AG08395 (cell line): ENCODE data around the gene MLYCD.

Experiments used
- DNase-seq: peaks from one replicate; pipeline ENCODE4 v3.0.0; 2012; ENCODE audit warnings: mixed read lengths, low spot score

Gene MLYCD

DNA sequence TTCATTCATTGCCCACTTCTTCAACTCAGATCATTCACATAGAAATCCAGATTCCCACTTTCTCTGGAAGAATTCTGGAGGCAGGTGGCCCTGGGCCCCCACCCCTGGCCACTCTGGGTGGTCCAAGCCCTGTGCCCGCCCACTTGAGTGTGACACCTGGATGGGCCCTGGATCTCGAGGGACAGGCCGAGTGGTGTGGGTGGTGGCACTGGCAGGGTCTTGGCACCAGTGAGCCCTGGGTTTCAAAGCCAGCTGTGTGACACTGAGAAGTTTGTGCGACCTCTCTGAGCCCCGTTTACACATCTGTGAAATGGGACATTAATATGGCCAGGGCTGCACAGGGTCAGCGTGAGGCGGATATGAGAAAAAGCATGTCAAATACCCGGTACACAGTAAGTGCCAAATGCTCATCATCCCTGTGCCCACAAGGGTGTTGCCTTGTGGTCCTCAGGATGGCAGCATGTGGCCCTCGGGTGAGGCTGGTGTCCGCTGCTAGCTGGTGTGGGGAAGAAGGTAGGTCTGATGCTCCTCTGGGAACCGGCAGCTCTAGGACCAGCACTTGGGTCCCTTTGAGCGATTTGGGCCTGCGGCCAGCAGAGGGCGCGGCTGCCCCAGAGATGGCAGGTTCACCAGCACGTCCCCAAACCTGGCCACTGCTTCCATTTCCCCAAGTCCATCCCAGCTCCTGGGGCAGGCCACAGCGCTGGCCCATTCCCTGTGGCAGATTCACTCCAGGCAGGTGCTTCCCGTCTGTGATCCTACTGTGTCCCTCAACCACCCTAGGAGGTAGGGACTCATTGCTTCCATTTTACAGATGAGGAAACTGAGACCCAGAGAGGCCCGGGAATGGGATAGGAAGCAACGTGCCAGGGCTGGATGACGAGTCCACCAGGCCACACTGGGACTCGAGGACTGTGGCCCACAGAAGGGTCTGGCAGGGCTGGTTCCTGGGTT, 57.7 kb downstream of the MLYCD start:
- peak; percentile 73 for DNase-seq

DNA sequence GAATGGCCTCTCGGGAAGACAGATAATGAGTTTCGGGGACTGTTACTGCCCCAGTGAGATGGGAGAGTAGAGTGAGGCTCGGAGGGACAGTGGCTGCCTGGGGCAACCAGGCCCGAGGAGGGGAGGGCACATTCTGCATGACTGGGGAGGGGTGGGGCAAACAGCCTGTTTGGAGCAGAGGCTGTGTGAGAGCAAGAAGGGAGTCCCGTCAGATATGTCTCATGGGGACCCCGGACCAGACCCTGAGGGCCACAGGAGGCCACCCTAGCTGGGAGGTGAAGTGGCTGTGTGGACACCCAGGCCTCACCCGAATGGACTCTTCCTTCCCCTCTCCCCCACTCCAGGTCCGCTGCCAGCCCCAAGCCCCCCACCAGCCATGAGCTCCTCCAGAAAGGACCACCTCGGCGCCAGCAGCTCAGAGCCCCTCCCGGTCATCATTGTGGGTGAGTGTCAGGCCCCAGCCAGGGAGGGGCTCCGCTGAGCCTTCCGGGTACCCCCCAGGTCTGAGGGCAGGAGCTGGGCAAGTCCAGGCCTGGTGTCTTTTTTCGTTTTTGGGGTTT, 58.5 kb downstream of the MLYCD start:
- no peak for DNase-seq

DNA sequence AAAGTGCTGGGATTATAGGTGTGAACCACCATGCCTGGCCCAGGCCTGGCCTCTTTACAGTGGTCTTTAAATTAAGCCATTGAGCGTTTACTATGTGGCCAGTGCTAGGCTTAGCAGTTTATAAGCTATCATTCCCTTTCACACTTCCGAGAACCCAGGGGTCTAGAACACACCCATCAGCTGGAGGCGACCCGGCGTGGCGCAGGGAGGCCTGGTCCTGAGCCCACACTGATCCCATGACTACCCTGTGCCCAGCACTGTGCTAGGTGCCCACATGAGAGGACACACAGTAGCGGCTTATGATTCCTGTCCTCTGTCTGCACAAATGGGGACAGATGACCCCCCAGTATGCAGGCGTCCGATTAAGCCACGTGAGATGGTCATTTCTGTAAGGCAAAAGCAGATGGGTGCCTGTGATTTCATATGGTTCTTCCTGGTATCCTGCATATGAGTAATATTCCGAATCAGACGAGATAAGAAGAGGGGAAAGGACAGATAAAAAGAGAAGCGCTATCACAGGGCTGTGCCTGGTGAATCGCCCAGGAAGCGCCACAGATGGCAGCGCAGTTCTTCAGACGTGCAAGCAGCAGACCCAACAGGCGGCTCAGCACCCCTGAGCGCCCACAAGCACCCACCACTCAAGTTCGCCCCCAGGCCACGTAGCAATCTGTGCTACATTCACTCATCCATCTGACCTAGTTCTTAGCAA, 59.4 kb downstream of the MLYCD start:
- DNase-seq, result no peak

DNA sequence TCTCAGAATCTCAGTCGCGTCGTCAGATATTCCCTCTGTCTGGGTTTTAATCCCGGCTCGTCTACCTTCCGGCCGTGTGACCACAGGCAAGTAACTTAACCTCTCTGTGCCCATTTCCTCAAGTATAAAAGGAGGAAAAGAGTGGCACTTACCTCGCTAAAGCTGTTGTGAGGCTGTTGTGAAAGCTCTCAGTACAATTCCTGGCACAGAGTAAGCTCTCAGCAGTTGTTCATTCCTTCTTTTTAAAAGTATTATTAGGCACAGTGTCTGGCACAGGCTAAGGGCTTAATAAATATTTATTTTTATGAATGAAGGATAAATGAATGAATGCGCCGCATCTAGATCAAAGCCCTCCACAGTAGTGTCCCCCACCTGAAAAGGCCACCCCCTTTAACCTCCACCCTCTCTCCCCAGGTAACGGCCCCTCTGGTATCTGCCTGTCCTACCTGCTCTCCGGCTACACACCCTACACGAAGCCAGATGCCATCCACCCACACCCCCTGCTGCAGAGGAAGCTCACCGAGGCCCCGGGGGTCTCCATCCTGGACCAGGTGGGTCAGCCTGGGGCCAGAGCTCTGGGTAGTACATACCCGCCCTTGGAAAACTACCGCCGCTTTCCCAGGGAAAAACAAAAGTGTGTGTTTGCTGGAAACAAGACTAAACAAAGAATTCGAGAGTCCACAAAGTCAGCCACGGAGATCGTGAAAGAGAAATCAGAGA, 60.1 kb downstream of the MLYCD start:
- DNase-seq, result no peak

DNA sequence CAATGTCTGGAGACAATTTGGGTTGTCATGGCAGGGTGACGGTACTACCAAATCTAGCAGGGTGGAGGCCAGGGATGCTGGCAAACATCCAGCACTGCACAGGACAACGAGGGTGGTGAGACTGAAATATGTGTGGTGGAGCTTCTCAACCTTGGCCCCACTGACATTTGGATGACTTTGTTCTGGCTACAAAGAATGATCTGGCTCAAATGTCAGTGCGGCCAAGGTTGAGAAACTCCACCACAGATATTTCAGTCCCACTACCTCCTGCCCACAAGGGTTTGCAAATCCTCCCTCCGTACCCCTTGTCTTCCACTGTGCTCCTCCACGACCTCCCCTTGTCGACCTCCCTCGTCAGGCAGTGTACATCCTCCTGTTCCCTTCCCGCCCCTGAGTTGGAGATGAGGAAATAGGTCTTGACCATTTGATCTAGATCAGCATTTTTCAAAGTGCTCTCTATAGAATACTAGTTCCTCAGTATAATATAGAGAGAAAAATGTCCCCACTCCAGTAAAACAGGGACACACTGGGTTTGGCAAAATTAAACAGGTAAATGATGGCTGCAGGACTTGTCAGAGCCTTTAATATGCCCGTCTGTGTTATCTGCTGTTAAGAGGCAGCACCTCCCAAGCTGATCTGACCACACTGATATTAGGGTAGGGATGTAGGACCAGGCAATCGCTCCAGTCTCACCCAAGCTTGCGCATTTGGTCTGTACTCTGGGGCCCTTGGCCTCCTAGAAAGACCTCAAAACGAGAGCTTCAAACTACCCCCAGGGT, 60.9 kb downstream of the MLYCD start:
- no peak for DNase-seq

DNA sequence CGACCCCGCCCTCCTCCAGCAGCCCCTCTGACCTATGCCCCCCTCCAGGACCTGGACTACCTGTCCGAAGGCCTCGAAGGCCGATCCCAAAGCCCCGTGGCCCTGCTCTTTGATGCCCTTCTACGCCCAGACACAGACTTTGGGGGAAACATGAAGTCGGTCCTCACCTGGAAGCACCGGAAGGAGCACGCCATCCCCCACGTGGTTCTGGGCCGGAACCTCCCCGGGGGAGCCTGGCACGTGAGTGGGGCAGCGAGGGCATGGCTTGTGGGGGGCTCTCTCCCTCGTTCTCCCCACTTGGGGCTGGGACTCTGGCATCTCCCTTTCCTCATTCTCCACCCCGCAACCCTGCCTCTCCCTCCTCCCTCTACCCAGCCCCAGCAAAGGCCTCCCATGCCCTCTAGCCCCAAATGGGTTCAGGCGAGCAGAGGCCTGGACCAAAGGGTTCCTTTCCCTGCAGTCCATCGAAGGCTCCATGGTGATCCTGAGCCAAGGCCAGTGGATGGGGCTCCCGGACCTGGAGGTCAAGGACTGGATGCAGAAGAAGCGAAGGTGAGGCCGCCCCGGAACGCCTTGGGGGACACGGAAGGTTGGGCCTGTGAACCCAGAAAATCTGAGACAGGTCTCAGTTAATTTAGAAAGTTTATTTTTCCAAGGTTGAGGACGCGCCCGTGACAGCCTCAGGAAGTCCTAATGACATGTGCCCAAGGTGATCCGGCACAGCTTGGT, 61.8 kb downstream of the MLYCD start:
- no peak for DNase-seq

DNA sequence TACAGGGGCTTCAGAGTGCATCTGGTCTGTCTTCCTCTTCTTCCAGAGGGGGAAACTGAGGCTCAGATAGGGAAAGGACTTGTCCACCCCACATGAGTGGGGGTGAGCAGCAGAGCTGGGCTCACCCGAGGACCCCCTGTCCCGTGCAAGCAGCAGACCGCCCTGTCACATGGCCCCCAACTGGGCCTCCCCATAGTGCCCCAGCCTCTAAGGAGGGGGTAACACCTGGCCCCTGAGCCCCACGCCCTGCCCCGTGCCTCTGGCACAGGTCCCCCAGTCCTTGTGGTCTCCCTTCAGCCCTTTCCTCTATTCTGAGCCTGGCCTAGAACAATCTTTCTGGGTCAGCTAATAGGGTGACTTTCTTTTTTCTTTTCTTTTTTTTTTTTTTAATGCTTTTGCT, 62.7 kb downstream of the MLYCD start:
- no peak for DNase-seq

DNA sequence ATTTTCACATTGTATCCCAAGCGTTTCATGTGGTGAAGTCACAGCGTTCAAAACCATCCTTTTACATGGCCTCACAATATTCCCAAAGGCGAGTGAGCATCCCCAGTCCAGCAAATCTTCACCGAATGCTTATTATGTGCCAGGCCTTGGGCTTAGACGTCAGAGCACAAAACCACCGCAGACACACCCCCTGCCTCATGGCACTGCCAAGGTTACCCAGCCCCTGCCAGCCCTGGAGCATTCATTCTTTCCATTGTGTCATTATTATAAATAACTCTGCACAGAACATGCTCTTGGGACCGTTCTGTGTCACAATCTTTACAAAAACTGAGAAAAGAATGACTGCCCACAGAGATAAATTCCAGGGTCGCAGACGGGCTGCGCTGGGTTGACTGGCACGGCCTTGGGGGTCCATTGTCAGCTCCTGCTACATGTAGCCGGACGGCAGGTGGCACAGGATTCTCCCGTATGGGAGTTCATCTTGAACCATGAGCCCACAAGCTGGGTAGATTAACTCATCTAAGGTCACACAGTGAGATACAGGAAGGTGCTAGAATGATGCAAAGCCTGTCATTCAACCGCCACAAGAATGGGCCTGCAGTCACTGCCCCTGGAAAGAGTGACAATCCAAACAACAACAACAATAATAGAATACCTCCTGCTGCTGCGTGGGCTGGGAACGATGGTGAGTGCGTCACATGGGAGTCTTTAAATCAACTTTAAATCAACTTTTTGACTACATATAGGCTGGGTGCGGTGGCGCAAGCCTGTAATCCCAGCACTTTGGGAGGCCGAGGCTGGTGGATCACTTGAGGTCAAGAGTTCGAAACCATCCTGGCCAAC, 64.6 kb downstream of the MLYCD start:
- DNase-seq, result no peak

DNA sequence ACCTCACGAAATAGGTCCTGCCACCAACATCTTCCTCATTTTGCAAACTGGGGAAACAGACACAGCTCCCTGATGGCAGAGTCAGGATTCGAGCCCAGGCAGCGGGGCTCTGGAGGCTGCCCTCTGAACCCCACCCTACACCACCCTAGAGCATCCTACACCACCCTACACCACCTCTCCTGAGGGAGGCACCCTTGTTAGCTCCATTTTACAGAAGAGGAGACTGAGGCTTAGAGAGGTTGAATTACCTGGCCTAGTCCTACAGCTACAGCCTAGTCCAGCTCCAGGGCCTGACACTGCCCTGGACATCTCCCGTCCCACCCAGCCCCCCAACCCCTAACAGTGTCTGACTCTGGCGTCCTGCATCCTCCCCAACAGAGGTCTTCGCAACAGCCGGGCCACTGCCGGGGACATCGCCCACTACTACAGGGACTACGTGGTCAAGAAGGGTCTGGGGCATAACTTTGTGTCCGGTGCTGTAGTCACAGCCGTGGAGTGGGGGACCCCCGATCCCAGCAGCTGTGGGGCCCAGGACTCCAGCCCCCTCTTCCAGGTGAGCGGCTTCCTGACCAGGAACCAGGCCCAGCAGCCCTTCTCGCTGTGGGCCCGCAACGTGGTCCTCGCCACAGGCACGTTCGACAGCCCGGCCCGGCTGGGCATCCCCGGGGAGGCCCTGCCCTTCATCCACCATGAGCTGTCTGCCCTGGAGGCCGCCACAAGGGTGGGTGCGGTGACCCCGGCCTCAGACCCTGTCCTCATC, 65.9 kb downstream of the MLYCD start:
- DNase-seq, result no peak

DNA sequence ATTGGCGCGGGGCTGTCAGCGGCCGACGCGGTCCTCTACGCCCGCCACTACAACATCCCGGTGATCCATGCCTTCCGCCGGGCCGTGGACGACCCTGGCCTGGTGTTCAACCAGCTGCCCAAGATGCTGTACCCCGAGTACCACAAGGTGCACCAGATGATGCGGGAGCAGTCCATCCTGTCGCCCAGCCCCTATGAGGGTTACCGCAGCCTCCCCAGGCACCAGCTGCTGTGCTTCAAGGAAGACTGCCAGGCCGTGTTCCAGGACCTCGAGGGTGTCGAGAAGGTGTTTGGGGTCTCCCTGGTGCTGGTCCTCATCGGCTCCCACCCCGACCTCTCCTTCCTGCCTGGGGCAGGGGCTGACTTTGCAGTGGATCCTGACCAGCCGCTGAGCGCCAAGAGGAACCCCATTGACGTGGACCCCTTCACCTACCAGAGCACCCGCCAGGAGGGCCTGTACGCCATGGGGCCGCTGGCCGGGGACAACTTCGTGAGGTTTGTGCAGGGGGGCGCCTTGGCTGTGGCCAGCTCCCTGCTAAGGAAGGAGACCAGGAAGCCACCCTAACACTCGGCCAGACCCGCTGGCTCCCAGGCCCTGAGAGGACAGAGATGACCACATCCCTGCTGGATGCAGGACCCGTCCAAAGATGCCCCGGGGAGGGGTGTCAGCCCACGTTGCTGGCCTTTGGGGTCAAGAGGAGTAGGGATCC, 66.7 kb downstream of the MLYCD start:
- DNase-seq, result no peak

DNA sequence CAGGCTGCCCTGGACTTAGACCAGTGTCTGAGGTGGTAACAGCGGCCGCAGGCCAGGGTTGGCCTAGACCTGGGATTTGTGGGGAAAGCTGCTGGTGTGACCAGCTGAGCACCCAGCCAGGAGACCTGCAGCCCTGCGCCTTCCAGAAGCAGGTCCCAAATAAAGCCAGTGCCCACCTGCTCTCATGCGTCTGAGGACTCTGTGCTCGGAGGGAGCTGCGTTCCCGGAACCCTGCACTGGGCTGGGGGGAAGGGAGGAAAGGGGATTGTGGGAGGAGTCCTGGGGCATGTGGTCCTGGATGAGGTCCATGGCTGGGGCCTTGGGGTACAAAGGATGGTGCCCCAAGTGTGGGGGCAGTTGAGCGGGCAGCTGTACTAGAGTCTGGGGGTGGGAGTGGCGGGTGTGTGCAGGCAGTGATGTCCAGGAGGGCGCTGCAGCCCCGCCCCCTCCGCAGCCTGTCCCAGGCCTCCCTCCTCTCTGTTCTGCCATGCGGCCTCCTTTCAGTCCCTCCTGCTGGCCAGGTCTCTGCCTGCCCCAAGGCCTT, 67.3 kb downstream of the MLYCD start:
- DNase-seq, result no peak

DNA sequence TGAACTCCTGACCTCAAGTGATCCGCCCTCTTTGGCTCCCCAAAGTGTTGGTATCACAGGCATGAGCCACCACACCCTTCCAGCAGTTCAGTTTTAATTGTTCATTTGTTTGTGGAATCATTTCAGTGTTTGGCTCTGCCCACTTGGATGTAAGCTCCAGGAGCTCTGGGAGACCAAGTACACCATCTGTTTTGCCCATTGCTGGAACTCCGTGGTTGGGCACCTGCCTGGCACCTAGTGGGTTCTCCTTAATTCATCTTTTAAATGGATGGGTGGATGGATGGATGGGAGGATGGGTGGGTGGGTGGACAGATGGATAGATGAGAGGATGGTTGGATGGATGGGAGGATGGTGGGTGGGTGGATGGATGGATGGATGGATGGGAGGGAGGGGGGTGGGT, 68.2 kb downstream of the MLYCD start:
- DNase-seq, result no peak

DNA sequence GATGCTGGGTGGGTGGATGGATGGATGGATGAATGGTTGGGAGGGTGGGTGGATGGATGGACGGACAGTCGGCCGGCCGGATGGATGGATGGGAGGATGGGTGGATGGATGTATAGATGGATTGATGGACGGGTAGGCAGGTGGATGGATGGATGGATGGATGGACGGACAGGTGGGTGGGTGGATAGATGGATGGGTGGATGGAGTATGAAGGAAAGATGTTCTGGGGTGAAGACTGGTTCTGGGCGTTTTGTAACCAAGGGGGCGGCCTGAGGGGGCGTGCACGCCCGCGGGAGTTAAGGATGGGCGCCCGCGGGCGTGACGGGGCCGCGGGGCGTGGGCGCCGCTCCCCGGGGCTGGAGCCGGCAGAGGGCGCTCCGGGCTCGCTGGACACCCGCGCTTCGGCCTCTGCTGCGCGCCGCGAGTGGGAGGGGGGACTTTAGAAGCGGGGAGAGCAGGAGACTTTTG, 69.0 kb downstream of the MLYCD start, which contains the start of gene NECAB2:
Gene NECAB2 (plus strand): TSS at position 407 of the 468 bp plus-strand sequence. CDS start 405 bp downstream, outside the sequence.
- peak; percentile 81 for DNase-seq

DNA sequence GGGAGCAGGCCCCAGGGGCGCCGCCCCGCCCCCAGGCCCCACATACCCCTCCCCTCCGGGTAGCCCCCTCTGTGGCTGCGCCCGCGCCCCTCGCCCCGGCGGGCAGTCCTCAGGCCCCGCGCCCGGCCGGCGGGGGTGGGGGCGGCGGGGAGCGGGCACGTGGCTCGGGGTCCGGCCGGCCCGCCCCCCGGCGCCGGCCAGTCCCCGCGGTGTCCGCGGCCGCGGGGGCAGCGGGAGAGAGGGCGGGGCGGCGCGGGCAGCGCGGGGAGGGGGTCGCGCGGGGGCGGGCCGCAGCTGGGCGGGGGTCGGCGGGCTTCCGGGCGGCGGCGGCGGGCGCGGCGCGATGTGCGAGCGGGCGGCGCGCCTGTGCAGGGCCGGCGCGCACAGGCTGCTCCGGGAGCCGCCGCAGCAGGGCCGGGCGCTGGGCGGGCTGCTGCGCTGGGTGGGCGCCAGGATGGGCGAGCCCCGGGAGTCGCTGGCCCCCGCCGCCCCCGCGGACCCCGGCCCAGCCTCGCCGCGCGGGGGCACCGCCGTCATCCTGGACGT, 69.5 kb downstream of the MLYCD start:
- peak; percentile 28 for DNase-seq

DNA sequence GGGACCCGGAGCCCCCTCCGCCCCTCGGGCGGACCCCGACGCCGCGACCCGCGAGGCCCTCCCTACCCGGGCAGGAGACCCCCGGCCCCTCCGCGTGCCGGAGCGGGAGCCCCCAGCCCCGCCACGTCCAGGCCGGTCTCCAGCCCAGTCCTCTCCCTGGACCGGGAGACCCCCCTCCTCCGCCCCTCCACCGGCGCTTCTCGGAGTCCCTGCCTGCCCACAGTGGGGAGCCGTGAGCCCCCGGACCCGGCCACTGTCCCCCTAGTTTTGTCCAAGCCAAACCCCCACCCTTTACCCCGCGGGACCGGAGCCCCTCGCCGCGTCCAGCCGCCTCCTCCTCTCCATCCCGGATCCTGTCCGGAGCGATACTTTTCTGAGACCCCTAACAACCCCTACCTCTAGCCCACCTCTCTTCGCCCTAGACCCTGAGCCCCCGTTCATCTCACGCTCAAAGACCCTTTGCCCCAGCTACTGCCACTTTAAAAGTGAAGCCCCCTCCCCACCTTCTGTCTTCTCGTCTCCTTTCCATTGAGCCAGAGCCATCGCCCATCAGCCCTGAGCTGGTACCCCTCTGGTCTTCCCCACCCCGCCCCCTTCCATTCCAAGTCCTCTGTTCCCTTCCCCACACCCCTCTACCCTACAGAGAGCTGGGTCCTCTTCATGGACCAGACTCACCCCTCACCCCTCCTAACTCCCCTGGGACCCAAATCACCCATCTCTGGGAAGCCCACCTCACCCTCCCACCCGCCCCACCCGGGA, 70.2 kb downstream of the MLYCD start:
- no peak for DNase-seq

DNA sequence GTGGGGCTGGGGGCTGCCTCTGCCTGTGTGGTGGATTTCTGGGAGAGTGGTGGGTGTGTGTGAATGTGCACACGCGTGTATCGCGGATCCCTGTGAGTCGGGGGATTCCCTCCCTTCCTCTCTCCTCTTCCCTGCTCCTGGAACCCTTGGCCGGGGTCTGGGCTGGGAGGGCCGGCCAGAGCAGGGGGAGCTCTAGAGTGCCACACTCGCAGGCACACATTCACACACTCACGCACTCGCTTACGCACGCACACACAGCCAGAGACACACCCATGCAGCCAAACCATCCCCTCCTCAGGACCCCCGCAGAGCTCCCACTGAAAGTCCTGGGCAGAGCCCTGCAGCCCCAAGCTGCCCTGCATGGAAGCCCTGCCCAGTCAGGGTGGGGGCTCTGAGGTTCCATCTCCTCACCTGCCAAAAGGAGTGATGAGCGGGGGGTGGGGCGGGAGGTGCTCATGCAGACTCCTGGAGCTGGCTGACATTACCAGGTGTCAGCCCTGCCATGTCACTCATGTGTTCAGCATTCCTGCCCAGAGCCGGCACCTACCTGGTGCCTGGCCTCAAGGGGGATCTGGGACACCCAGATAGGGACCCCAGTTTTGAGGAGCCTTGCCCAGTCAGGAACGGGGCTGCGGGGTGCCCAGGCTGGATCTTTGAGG, 71.0 kb downstream of the MLYCD start:
- DNase-seq, result no peak
